ENCODE measurements around the gene CEP43.

- TF ChIP-seq POLR2AphosphoS5 (IDR thresholded peaks at IDR 0.05) (no peak), POLR2A (IDR thresholded peaks at IDR 0.05) (no peak)
Observed at GRCh38 chr6:166949528-166950442, 49.4 kb upstream of the CEP43 start.

Data from spleen (tissue), 3 donors.